Astrocyte (in vitro differentiated cells and primary cell): ENCODE results near the gene CLP1. TPM values are rescaled to one million over a fixed set of nuclear protein-coding genes. Genes with fewer than 3 reads are reported as not detected.

Source experiments
- DNase-seq: peaks from one replicate; pipeline ENCODE4 v3.0.0-alpha.2; 2010; ENCODE audit warnings: low read depth
- FAIRE-seq: peaks from 2 replicates; lab custom pipeline; 2011; peaks lifted over from hg19 to GRCh38; lab: Jason Lieb, UNC
- H2AFZ ChIP-seq: 2 replicates; pipeline ENCODE4 v1.6.0; 2012; ENCODE audit warnings: low read depth, low read length, inconsistent platforms
- H3K27ac ChIP-seq: 2 replicates; pipeline ENCODE4 v1.5.1; 2011; ENCODE audit warnings: low read depth, low read length, inconsistent platforms
- H3K27me3 ChIP-seq: 2 replicates; pipeline ENCODE4 v1.6.0; 2011; ENCODE audit warnings: low read length, inconsistent platforms; ENCODE audit not compliant: insufficient read depth
- H3K36me3 ChIP-seq: 2 replicates; pipeline ENCODE4 v1.5.1; 2011; ENCODE audit warnings: low read length, inconsistent platforms; ENCODE audit not compliant: insufficient read depth
- H3K4me1 ChIP-seq: 2 replicates; pipeline ENCODE4 v1.5.1; 2011; ENCODE audit warnings: low read length, inconsistent platforms; ENCODE audit not compliant: insufficient read depth
- H3K4me2 ChIP-seq: 2 replicates; pipeline ENCODE4 v1.6.0; 2012; ENCODE audit warnings: low read length, inconsistent platforms
- H3K4me3 ChIP-seq: 2 replicates; pipeline ENCODE4 v1.5.1; 2011; ENCODE audit warnings: low read depth, mild to moderate bottlenecking, low read length, inconsistent platforms; ENCODE audit not compliant: insufficient read depth
- H3K79me2 ChIP-seq: 2 replicates; pipeline ENCODE4 v1.6.0; 2012; ENCODE audit warnings: mild to moderate bottlenecking, low read length, inconsistent platforms; ENCODE audit not compliant: insufficient read depth
- H3K9ac ChIP-seq: 2 replicates; pipeline ENCODE4 v1.6.0; 2012; ENCODE audit warnings: mild to moderate bottlenecking, low read length, inconsistent platforms
- H3K9me3 ChIP-seq: 2 replicates; pipeline ENCODE4 v1.5.1; 2012; ENCODE audit warnings: low read depth, mild to moderate bottlenecking, low read length, inconsistent platforms; ENCODE audit not compliant: insufficient read depth
- H4K20me1 ChIP-seq: 2 replicates; pipeline ENCODE4 v1.6.0; 2012; ENCODE audit warnings: low read length, inconsistent platforms; ENCODE audit not compliant: insufficient read depth
- H3K27ac Mint-ChIP-seq: one replicate; pipeline ENCODE4 v1.8.0; 2021; ENCODE audit warnings: mild to moderate bottlenecking, mixed read lengths; ENCODE audit not compliant: unreplicated experiment
- H3K27me3 Mint-ChIP-seq: one replicate; pipeline ENCODE4 v1.8.0; 2021; ENCODE audit warnings: low read depth, mixed read lengths; ENCODE audit not compliant: unreplicated experiment
- H3K36me3 Mint-ChIP-seq: one replicate; pipeline ENCODE4 v1.8.0; 2021; ENCODE audit warnings: low read depth, mixed read lengths; ENCODE audit not compliant: unreplicated experiment
- H3K4me1 Mint-ChIP-seq: one replicate; pipeline ENCODE4 v1.8.0; 2021; ENCODE audit warnings: low read depth, mixed read lengths; ENCODE audit not compliant: unreplicated experiment
- H3K4me3 Mint-ChIP-seq: one replicate; pipeline ENCODE4 v1.8.0; 2021; ENCODE audit warnings: mild to moderate bottlenecking, moderate library complexity, mixed read lengths; ENCODE audit not compliant: unreplicated experiment
- H3K9me3 Mint-ChIP-seq: one replicate; pipeline ENCODE4 v1.8.0; 2021; ENCODE audit warnings: mild to moderate bottlenecking, mixed read lengths; ENCODE audit not compliant: unreplicated experiment
- EZH2 ChIP-seq: IDR thresholded peaks from 2 replicates; pipeline ENCODE4 v1.6.1; 2012; ENCODE audit warnings: mild to moderate bottlenecking, low read length, inconsistent platforms; ENCODE audit not compliant: insufficient read depth
- total RNA-seq: library from RNA; stranded (reverse); gene quantifications from 2 replicates; pipeline ENCODE4 v1.2.1, GENCODE V29; 2021
- TF ChIP-seq, protein P1 (sequence below): IDR thresholded peaks from 2 replicates; pipeline ENCODE4 v1.5.1; 2011; ENCODE audit warnings: low read depth, mild to moderate bottlenecking, inconsistent platforms, low read length, moderate library complexity; ENCODE audit not compliant: insufficient read depth

Gene CLP1
- total RNA-seq, 1 donor from 2014 or later = 21.4 TPM

DNA sequence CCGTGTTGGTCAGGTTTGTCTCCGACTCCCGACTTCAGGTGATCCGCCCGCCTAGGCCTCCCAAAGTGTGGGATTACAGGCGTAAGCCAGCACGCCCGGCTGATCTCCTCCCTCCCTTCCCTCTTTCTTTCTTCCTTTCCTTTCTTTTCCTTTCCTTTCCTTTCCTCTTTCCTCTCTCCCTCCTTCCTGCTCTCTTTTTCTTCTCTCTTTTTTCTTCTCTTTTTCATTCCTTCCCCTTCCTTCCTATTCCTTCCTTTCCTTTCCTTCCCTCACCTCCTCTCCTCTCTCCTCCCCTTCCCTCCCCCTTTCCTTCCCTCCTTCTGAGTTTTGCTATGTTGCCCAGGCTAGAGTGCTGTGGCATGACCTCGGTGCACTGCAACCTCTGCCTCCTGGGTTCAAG lies 6.4 kb downstream of the CLP1 start:
- FAIRE-seq (no peak), DNase-seq (no peak)
- peaks cover 30% of the 10 kb centered on the region for H3K79me2 ChIP-seq
- H3K36me3 ChIP-seq = peaks cover 20% of the 10 kb centered on the region
- TF ChIP-seq, protein P1, sequence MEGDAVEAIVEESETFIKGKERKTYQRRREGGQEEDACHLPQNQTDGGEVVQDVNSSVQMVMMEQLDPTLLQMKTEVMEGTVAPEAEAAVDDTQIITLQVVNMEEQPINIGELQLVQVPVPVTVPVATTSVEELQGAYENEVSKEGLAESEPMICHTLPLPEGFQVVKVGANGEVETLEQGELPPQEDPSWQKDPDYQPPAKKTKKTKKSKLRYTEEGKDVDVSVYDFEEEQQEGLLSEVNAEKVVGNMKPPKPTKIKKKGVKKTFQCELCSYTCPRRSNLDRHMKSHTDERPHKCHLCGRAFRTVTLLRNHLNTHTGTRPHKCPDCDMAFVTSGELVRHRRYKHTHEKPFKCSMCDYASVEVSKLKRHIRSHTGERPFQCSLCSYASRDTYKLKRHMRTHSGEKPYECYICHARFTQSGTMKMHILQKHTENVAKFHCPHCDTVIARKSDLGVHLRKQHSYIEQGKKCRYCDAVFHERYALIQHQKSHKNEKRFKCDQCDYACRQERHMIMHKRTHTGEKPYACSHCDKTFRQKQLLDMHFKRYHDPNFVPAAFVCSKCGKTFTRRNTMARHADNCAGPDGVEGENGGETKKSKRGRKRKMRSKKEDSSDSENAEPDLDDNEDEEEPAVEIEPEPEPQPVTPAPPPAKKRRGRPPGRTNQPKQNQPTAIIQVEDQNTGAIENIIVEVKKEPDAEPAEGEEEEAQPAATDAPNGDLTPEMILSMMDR = no peak
- TF ChIP-seq EZH2 = no peak
- no peaks in the 10 kb centered on the region for H3K27me3 ChIP-seq
- H2AFZ ChIP-seq = no peak overlapping the region
- Mint-ChIP-seq H3K36me3 (peaks cover 7% of the 10 kb centered on the region), H3K27ac (no peak overlapping the region), H3K27me3 (no peaks in the 10 kb centered on the region), H3K4me3 (no peak overlapping the region), H3K4me1 (peaks cover 5% of the 10 kb centered on the region), H3K9me3 (no peaks in the 10 kb centered on the region)
- no peak overlapping the region for H3K9ac ChIP-seq
- H3K4me2 ChIP-seq = no peak overlapping the region
- no peak overlapping the region for H3K4me3 ChIP-seq
- no peak overlapping the region for H3K27ac ChIP-seq
- peaks cover 5% of the 10 kb centered on the region for H4K20me1 ChIP-seq
- no peaks in the 10 kb centered on the region for H3K9me3 ChIP-seq
- H3K4me1 ChIP-seq = peaks cover 5% of the 10 kb centered on the region

DNA sequence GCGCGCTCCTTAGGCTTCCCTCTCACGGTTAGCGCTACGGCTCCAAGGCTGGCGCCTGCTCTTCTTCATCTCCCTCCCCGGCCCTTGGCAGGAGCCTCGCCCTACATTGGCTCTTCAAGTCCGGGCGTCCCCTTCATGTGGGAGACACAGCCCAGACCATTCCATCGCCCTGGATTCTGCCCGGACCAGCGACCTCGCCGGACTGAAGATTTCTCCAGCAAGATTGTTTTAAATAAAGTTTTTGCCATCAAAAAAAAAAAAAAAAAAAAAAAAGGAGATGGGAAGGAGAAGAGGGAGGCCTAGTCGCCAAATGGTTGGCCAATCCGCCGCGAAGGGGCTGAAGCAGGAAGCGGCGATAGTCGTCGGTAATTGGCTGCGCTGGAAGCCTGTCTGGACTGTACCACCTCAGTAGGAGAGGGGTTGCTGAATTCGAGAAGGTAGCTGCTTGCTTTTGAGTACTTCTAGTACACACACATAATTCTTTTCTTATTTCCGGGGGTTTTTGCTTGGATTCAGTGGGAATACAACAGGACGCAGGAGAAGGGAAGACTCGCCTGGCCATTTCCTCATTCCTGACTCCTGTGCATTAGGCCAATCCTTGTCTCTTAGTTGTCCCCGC lies 9.7 kb downstream of the CLP1 start:
- H3K4me2 ChIP-seq = peak overlapping the region; percentile 97
- H3K9ac ChIP-seq = peak overlapping the region; percentile 98
- H3K27me3 ChIP-seq = no peaks in the 10 kb centered on the region
- peaks cover 29% of the 10 kb centered on the region for H4K20me1 ChIP-seq
- peaks cover 12% of the 10 kb centered on the region for H3K4me1 Mint-ChIP-seq
- H3K4me1 ChIP-seq = peaks cover 10% of the 10 kb centered on the region
- no peaks in the 10 kb centered on the region for H3K9me3 ChIP-seq
- peaks cover 4% of the 10 kb centered on the region for H3K36me3 ChIP-seq
- peak overlapping the region; percentile 100 for H3K27ac ChIP-seq
- peaks cover 4% of the 10 kb centered on the region for H3K36me3 Mint-ChIP-seq
- DNase-seq (peak; percentile 99), FAIRE-seq (peak; percentile 66)
- no peaks in the 10 kb centered on the region for H3K27me3 Mint-ChIP-seq
- H3K4me3 ChIP-seq = peak overlapping the region; percentile 93
- TF ChIP-seq, protein P1 = no peak
- TF ChIP-seq EZH2 = no peak
- peak overlapping the region; percentile 97 for H3K4me3 Mint-ChIP-seq
- peaks cover 42% of the 10 kb centered on the region for H3K79me2 ChIP-seq
- H3K9me3 Mint-ChIP-seq = no peaks in the 10 kb centered on the region
- H3K27ac Mint-ChIP-seq = peak overlapping the region; percentile 99
- peak overlapping the region; percentile 87 for H2AFZ ChIP-seq
